ENCODE results near the gene FOXP1. TPM values are rescaled to one million over a fixed set of nuclear protein-coding genes. Genes with fewer than 3 reads are reported as not detected.
"Not testable (repeated sequence)": the region's sequence is repeated elsewhere in the genome, so short reads cannot be mapped to it uniquely, and the experiment has no call there.

FOXP1 gene
- total RNA-seq, 2 experiments from 2014 or later: 144 to 152 TPM

DNA sequence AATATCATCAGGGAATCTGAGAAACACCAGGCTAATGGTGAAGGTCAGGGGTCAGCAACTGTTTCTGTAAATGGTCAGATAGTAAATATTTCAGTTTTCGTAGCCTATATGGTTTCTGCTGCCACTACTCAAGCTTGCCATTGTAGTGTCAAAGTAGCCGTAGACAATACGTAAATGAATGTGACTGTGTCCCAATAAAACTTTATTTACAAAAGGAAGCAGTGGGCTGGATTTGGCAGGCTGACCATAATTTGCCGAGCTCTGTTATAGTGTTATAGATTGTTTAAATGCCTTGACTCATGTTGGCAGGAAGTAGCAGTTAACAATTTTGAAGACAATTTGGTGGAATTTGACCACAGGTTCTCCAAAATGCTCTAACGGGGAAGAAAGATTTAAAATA is 548.2 kb downstream of the FOXP1 start:
- ChIA-PET POLR2A (interaction anchor here (0.7 kb wide), 1 partner anchor 84 kb away, joined by 4 read pairs; no protein-coding TSS in a partner anchor), CTCF (interaction anchor here (0.6 kb wide), 1 partner anchor 68 kb away, joined by 4 read pairs; no protein-coding TSS in a partner anchor)

DNA sequence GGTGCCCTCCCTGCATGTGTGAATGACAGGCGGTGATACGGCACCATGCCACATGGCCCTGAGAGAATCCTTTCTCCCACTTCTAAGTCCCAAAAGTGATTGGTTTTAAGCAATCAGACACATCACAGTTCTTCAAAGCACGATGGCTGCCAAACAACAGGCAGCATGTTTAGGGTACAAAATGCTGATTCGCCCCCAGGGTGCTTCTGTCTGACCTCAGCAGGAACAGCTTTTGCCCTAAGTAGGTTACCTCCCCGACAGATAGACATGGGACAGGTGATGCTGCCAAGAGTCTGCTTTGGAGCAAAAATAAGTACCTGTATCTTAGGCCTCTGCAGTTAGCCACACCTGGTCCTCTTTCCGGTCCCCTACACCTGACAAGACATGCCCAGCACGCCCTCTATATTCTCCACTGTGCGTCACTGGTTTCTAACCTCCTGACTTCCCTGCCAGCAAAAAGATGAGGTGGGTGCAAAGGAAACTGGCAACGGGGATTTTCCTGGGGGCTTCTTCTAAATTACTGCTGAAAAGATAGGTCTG is 549.8 kb downstream of the FOXP1 start:
- CTCF ChIA-PET: no interaction called here
- POLR2A ChIA-PET: no interaction called here

DNA sequence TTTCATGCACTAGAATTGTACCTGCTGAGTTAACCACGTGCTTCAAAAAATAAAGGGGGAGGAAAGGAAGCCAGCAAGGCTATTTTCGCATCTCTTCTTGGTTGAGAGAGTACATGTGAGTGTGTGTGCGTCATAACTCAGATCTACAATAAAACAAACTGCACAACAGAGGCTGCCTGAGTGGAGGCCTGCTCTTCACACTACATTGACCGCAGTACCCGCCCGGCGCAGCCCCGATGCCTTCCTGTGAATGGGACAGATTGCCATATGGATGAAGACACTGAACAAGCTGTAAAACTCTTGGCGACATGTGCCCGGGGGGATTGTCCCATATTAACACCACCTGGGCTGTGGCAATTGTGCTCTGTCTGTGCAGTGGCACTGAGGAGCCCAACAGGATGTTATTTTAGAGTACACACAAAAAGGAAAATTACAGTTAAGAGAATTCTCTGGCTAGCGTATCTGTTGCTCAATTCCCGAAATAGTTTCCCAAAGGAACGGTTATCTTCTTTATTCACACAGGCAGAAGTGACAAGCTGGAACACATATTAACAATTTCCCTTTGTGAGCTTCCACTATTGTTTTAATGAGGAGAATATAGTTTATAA is 551.5 kb downstream of the FOXP1 start:
- CTCF ChIA-PET: no interaction called here
- POLR2A ChIA-PET: no interaction called here

DNA sequence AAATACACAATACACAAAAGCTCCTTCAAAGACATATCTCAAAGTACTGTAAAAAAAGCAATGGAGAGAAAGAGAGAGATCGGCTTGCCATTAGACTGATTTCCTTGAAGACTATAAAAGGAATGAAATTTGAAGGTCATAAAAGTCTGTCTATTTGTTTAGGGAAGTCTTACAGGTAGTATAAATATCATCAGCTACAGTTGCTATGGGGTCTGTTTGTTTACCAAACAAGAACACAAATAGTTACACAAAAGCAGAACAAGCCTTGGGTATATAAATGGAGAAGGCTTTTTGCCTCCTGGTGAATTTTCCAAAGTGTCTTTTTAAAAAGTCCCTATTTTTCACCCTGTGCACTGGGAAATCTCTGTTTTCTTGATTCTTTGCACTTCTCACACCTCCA is 552.3 kb downstream of the FOXP1 start:
- POLR2A ChIA-PET: interaction anchor here (1.2 kb wide), 1 partner anchor 554 kb away, joined by 3 read pairs; no protein-coding TSS in a partner anchor
- CTCF ChIA-PET: no interaction called here

DNA sequence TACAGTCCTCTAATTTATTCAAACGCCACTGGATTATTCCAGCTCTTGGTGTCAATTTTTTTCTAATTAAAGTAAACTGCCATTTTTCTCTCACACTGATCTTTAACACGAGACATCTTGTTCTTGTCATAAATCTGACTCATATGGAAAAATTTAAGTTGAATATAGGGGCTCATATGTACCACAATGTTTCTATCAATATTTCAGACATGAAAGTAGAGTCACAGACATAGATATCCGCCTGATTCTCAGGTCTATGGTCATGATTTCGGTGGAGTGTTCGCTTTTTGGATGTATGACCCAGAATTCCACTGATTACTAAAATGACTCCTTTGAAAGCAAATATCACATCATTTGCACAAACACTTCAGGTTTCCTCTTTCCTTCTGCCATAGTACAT is 552.8 kb downstream of the FOXP1 start:
- ChIA-PET CTCF (no interaction called here), POLR2A (interaction anchor here (1.2 kb wide), 1 partner anchor 554 kb away, joined by 3 read pairs; no protein-coding TSS in a partner anchor)

DNA sequence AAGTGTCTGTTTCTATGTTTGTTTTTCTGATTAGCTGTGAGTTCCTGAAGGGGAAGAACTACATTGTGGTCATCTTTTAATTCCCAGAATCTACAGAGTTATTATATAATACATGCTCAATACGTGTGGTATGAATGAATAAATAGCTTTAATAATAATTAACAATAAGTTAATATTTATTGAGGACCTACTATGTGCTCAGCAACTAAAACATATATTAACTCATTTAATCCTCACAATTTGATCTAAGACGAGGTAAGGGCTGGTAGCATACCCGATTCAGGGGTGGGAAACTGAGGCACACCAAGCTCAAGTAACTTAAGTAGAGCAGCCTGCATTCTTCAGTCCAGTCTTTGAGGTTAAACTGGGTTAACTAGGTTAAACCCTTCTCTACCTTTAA is 553.8 kb downstream of the FOXP1 start:
- ChIA-PET CTCF (no interaction called here), POLR2A (no interaction called here)

DNA sequence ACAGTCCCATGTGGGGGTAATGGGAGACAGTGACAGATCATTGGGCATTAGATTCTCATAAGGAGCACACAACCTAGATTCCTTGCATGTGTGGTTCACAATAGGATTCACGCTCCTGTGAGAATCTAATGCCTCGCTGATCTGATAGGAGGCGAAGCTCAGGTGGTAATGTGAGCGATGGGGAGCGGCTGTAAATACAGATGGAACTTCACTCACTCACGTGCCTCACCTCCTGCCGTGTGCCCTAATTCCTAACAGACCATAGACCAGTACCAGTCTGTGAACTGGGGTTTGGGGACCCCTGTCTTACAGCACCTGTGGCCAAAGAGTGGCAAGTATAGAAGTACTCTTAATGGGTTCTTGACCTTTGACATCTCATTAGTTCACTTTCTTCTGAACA is 554.7 kb downstream of the FOXP1 start:
- ChIA-PET POLR2A (no interaction called here), CTCF (interaction anchor here (0.8 kb wide), 1 partner anchor 10 kb away, joined by 3 read pairs; no protein-coding TSS in a partner anchor)

DNA sequence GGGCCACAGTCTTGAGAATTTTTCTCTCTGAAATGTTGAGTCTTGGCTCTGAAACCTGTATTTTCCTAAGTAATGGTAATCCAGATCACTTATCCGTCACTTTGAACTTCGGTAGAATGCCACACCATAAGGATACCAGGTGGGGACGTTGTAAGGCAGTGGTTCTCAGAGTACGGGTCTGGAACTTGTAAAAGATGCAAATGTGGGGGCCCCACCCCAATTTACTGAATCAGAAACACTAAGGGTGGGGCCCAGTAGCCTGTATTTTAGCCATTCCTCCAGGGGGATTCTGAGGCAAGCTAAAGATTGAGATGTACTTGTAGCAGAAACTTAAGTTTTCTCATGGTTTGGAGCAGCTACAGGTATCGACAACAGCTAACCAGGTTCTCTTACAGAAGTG is 555.3 kb downstream of the FOXP1 start:
- POLR2A ChIA-PET: no interaction called here

DNA sequence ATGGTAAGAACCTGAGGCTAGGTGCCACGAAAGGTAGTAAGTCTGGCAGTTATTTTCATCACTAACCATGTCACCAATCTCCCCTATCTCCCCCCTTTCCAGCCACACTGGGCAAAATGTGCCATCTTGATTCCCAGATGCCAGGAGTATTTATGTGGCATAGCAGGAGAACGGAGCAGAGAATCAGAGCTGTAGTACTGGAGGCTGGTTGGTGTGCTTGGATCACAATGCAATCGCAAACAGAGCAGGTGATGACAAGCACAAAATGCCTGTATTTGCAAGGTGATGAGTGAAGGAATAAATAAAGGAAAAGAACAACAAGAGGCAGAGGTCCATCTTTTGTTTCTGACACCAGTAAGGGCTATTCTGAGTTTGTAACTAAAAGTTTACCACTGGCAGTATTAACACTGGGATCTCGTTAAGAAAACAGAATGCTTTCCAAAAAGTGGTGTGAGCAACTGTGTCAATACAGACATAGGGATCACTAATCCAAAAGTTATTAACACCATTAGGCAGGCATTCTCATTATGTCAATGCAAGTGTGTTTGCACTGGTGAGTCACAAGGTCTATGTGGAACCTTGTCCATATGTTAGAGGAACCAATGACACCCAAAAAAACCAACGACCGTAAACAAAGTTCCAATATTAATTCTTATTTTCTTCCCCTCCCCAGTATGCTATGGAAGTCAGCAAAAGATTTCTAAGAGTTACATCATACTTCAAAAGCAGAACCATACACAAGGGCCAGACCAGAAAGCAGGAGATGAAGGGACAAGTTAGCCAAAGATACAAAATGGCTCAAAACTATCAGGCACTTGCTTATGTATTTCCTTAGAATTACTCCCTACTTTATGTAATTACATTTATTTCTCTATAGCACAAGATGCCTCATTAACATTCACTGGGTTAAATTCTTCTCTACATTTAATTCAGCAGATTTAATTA is 556.6 kb downstream of the FOXP1 start:
- ChIA-PET POLR2A (no interaction called here), CTCF (no interaction called here)

More for the DNA sequence above, 555.3 kb downstream of the FOXP1 start:
- CTCF ChIA-PET: interaction anchor here (0.8 kb wide), 1 partner anchor 9 kb away, joined by 3 read pairs; no protein-coding TSS in a partner anchor

DNA sequence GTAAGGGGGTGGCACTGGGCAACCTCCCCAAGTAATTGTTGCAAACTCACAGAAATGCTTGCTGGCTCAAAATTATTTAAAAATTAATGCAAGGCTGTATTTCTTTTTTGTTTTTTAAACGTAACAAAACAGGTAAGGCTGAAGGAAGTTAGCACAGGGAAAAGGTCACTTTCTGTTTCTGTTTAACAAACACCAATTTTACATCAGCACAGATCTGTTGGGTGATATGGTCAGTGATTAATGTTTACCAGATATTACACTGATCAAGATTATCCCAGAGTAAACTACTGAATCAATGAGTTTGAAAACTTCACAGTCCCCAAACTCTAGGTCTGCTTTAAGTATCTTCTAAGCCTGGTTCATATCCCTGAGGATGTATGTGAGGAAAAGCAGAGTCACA is 558.0 kb downstream of the FOXP1 start:
- CTCF ChIA-PET: no interaction called here
- POLR2A ChIA-PET: no interaction called here

DNA sequence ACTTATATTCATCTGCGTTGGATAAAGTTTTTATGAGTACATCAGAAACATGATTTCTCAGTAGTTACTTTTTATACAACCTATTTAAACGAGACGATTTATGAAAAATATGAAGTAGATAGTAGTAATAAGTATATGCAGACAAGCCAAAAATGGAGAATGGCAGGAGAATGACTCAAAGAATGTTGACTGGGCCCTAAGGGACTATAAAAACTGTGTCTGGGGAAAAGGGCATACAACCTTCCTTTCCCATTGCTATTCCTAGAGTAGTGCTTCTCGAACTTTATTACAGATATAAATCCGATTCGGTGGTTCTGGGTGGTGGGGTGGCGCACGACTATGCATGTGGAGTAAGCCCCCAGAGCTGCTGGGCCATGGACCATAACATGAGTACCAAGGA is 558.5 kb downstream of the FOXP1 start:
- POLR2A ChIA-PET: no interaction called here
- CTCF ChIA-PET: no interaction called here

DNA sequence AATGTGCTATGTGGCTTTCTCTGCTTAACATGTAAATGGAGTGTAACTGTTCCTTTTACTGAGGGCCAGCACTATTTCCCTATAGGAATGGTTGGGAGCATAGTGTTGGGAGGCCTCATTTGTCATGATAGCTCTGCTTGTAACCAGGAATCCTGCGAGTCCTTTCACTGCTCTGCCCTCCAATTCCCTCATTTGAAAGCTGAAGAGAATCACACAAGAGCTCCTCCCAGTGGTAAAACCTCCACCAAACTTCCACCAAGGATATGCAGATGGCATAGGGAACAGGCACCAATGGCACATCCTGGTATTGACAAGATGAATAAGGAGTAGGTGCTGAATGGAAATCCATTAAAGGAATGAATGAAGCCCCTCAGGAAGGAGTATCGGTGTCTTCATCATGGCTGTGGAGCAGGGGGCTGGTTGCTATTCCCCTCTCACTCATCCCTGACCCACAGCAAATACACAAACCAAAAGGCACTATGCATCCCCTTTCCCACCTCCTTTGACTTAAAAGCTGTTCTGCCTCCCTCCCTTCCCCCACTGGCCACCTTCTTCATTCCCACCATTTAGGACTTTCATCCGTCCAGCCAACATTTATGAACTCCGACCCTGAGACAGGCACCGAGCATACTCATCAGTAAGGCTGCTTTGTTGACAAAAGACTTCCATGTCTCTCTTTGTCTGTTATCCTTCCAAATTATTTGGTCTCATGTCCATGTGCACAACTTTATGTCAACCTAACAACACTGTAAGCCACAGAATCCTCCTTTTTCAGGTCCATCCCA is 560.8 kb downstream of the FOXP1 start:
- ChIA-PET POLR2A (no interaction called here), CTCF (no interaction called here)

DNA sequence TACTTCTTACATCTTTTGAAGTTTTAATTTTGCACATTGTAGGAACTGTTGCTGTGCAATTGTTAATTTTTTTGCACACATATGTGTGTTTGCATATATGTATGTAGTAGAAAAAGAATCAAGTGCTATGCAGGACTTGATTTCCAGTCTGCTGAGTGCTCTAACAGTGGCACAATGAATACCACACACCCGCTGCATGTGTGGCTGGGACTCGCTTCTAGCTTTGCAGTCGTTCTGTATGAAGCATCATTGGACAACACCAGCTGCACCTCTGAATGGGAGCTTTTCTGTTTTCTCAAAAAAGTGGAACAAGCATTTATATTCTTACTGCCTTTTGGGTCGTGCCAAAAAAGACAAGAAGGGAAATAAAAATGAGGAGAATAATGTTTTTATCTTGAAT is 564.7 kb downstream of the FOXP1 start:
- CTCF ChIA-PET: interaction anchor here (0.7 to 1.2 kb wide), 2 partner anchors 9 to 38 kb away, joined by 3 read pairs; no protein-coding TSS in a partner anchor
- POLR2A ChIA-PET: no interaction called here

DNA sequence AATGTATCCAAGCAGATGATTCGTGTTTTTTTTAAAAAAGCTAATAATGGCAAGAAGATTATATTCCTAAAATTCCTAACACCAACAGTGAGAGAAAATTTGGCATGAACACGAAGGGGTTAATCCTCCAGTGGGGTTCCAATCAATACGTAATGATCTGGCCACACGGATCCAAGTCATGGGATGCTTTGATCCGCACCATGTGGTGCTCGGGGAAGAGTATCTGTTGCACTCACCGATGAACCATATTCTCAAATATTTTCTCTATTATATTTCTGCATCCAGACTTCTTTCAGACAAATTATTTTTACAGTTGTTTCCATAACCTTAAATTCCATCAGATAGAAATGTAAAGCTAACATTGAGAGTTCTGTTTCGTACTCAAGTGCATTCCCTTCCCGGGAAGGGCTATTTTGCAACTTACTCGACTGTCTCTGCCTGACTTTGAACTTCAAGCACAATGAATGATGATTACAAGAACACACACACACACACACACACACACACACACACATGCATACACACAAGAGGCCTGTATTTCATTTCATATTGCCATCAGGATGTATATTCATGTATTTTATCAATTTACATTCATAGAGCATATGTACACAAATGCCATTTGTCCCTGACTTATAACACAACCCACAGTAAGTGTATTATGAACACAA is 567.2 kb downstream of the FOXP1 start:
- ChIA-PET POLR2A (interaction anchor here (0.5 kb wide), 1 partner anchor 68 kb away, joined by 3 read pairs; no protein-coding TSS in a partner anchor), CTCF (no interaction called here)

DNA sequence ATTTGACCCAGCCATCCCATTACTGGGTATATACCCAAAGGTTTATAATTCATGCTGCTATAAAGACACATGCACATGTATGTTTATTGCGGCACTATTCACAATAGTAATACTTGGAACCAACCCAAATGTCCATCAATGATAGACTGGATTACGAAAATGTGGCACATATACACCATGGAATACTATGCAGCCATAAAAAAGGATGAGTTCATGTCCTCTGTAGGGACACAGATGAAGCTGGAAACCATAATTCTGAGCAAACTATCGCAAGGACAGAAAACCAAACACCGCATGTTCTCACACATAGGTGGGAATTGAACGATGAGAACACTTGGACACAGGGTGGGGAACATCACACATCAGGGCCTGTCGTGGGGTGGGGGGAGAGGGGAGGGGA is 568.9 kb downstream of the FOXP1 start:
- CTCF ChIA-PET, POLR2A ChIA-PET: not testable (repeated sequence)

DNA sequence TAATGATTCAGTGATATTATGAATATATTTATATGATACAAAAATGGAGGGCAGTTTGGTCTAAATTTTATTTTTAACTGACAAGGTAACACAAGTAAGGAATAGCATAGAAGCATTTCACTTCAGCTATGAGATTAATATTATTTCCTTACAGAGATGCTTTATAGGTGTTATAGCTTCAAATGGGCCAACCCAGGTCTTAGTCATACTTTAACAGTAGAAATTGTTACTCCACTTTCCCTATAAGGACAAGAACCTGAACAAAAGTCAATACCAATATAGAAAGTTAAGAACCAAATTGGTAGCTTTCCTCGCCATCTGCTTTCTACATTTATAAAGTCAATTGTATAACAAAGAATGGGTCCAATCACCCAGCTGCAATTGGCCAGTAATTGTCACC is 570.6 kb downstream of the FOXP1 start:
- ChIA-PET CTCF (interaction anchor here (1.3 kb wide), 1 partner anchor 38 kb away, joined by 3 read pairs; no protein-coding TSS in a partner anchor), POLR2A (interaction anchor here (0.6 kb wide), 1 partner anchor 32 kb away, joined by 11 read pairs; no protein-coding TSS in a partner anchor)

DNA sequence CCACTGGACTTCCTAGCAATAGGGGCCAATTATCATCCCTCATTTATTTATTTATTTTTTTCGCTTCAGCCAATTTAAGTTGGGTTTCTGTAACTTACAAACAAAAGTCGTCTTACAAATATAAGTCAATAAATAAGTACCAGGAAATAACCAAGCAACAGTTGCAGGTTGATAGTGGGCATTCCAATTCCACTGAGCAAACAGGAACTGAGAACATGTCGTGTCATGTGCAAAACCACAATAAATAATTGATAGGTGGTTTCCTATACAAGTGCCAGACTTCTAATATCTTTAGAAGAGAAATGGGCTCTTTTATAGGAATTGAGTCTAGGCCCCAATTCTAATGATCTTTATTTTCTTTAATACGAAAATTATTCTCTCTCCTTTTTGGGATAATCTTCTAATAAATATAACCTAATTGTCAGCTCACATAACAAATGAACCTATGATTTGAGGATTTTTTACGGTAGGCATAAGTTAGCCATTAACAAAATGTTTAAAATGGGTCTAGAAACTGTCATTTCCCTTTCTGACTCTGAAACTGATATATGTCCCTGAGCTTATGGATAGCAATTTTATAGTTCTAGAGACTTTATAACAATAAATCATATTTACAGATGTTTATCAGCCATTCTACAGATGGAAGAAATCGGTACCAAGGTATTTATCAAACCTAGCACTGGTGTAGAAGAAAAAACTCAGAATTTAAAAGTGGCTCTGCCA is 571.8 kb downstream of the FOXP1 start:
- POLR2A ChIA-PET: no interaction called here

DNA sequence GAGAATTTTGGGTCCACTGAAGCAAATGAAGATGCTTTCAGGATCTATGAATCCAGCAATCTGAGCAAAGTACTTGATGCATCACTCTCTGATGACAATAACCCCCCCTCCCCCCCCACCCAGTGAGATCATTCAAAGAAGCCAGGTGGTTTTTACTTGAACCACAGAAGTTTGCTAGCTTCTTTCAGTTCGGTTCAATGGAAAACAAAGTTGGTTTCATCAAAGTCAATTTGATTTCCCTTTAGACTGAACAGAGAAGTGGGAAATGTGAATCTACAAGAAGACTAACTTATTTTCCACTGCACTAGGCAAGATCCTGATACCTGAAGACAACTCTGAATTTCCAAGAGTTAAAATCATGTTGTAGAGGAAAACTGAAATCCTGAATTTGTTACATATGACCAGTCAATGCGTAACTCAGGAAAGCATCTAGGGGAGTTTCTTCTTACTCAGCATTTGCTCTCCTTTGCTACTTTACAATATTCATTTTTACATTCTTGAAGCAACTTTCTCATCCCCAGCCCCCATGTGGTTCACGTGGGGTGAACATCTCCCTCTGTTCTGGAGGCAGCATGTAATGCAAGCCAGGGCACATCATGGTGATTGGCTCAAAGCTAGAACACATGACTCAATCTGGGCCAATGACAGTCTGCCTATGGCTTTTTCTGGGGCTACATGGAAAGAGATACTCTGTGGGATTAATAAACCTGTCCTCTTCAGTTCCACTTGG is 572.6 kb downstream of the FOXP1 start:
- CTCF ChIA-PET: interaction anchor here (0.9 kb wide), 1 partner anchor 38 kb away, joined by 3 read pairs; no protein-coding TSS in a partner anchor
- POLR2A ChIA-PET: no interaction called here

More for the DNA sequence above, 571.8 kb downstream of the FOXP1 start:
- CTCF ChIA-PET: interaction anchor here (1.3 kb wide), 1 partner anchor 40 kb away, joined by 3 read pairs; no protein-coding TSS in a partner anchor

All from activated CD8-positive, alpha-beta memory T cell treated with anti-CD3 and anti-CD28 coated beads for 36 hours (primary cell).